ENCODE measurements around the gene RTP5. TPM values are rescaled to one million over a fixed set of nuclear protein-coding genes. Genes with fewer than 3 reads are reported as not detected.
A peak's percentile ranks its signal among the peaks of the same experiment; 100 is the strongest.

The RTP5 gene
- total and polyA plus RNA-seq, 12 donors: 0.15 TPM; not detected in 11

GRCh38 chr2:241854342-241855244 lies 14.9 kb upstream of the RTP5 start:
- Histone ChIP-seq H3K4me1 (peaks cover 15 to 31% (median 26%) of the 10 kb centered on the region in 9 donors), H3K27me3 (no peaks in the 10 kb centered on the region), H3K36me3 (no peaks in the 10 kb centered on the region), H3K4me3 (no peak overlapping the region), H3K27ac (peak overlapping the region in 9 of 10 donors; percentile 52 to 82 (median 69)), H3K9me3 (no peaks in the 10 kb centered on the region)
- no peak for TF ChIP-seq CTCF (IDR thresholded peaks at IDR 0.05)
- intact Hi-C loops (cut with DNase I): loop anchor here in 1 of 10 donors (10.0 kb wide), 1 partner anchor 120 kb away; the partner anchor contains the start of gene D2HGDH
- 49 to 53% methylated on average over 21 of the region's 21 CpGs for WGBS, 2 donors
- peak in 6 of 8 donors; percentile 14 to 45 (median 36) for ATAC-seq
- peak in 1 of 2 donors; percentile 56 for DNase-seq

GRCh38 chr2:241855245-241855887 lies 14.2 kb upstream of the RTP5 start:
- peak overlapping the region in 9 of 10 donors; percentile 31 to 82 (median 69) for H3K27ac ChIP-seq
- DNase-seq (peak in 1 of 2 donors; percentile 19), ATAC-seq (no peak)
- no peaks in the 10 kb centered on the region for H3K27me3 ChIP-seq
- intact Hi-C loops (cut with DNase I): loop anchor here in 1 of 10 donors (10.0 kb wide), 1 partner anchor 121 kb away; the partner anchor contains the start of gene D2HGDH
- H3K4me3 ChIP-seq: no peak overlapping the region
- H3K4me1 ChIP-seq: peaks cover 22 to 39% (median 32%) of the 10 kb centered on the region in 9 donors
- no peak for TF ChIP-seq CTCF (IDR thresholded peaks at IDR 0.05)
- no peaks in the 10 kb centered on the region for H3K36me3 ChIP-seq
- 74 to 77% methylated on average over 18 of the region's 18 CpGs for WGBS, 2 donors
- no peaks in the 10 kb centered on the region for H3K9me3 ChIP-seq

DNA sequence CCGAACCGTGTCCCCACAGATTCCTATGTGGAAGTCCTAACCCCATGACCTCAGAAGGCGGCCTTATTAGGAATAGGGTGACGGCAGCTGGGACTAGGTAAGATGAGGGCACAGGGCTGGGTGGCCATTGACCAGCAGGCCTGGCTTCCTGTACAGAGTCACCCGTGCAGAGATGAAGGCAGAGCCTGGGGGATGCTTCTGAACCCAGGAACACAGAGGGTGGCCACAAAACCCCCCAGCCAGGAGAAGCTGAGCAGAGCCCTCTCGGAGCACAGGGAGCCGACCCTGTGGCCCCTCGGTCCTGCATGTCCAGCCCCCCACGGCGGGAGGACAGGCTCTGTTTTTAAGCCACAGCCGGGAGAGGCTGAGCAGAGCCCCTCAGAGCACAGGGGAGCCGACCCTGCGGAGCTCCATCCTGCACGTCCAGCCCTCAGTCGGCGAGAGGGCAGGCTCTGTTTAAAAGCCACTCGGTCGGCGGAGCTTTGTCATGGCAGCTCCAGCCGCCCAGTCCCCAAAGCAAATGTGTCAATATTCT lies 13.6 kb upstream of the RTP5 start:
- H3K4me3 ChIP-seq: no peak overlapping the region
- intact Hi-C loops (cut with DNase I): loop anchor here in 1 of 10 donors (10.0 kb wide), 1 partner anchor 121 kb away; the partner anchor contains the start of gene D2HGDH
- 82% methylated on average over 20 of the region's 20 CpGs for WGBS, 2 donors
- H3K36me3 ChIP-seq: no peaks in the 10 kb centered on the region
- DNase-seq (no peak), ATAC-seq (no peak)
- H3K27ac ChIP-seq: peak overlapping the region in 3 of 10 donors; percentile 69 to 82 (median 77)
- TF ChIP-seq CTCF (IDR thresholded peaks at IDR 0.05): no peak
- no peaks in the 10 kb centered on the region for H3K9me3 ChIP-seq
- H3K27me3 ChIP-seq: no peaks in the 10 kb centered on the region
- peaks cover 27 to 45% (median 36%) of the 10 kb centered on the region in 9 donors for H3K4me1 ChIP-seq

DNA sequence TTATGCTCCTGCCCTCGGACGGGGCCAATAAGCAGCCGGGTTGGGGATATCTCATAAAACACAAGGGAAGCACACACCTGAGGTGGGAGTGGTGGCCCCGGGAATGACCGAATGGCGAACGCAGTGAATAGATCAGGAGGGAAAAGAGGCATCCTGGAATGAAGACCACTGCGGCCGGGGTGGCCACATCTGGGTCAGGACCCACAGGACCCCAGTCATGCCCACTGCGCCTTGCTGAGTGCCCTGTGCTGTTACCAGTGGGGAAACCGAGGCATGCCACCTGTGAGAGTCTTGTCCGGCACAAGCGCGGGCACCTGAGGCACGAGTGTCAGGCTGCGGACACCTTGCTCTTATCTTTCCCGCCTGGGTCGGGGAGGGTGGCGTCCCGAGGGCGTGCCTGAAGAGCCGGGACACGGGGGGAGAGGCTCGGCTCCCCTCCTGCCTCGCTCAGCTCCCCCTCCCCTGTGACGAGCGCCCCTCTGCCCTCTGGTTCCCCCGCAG lies 12.4 kb upstream of the RTP5 start:
- H3K4me1 ChIP-seq: peaks cover 27 to 45% (median 36%) of the 10 kb centered on the region in 9 donors
- H3K27me3 ChIP-seq: peaks cover 0 to 3% (median 2%) of the 10 kb centered on the region in 7 donors
- peak overlapping the region in 3 of 10 donors; percentile 8 to 92 (median 31) for H3K27ac ChIP-seq
- no peaks in the 10 kb centered on the region for H3K36me3 ChIP-seq
- WGBS, 2 donors: 90 to 93% methylated on average over 27 to 28 of the region's 28 CpGs
- H3K9me3 ChIP-seq: no peaks in the 10 kb centered on the region
- intact Hi-C loops (cut with DNase I): loop anchor here in 1 of 10 donors (10.0 kb wide), 1 partner anchor 122 kb away; the partner anchor contains the start of gene D2HGDH
- H3K4me3 ChIP-seq: peak overlapping the region in 1 of 10 donors; percentile 47
- DNase-seq (peak in 1 of 2 donors; percentile 13), ATAC-seq (no peak)
- TF ChIP-seq CTCF (IDR thresholded peaks at IDR 0.05): no peak

Data from heart right ventricle (tissue), 16 donors.